Measurements from ENCODE around the gene TMEM151B.

- TF ChIP-seq EP300 (IDR thresholded peaks at IDR 0.05; ENCODE audit: borderline replicate concordance) (no peak), RAD21 (IDR thresholded peaks at IDR 0.05; ENCODE audit: low read depth) (no peak), TAF1 (IDR thresholded peaks at IDR 0.05; ENCODE audit: low read depth) (no peak), TCF12 (IDR thresholded peaks at IDR 0.05; ENCODE audit: low read depth) (no peak), REST (IDR thresholded peaks at IDR 0.05; ENCODE audit: low read depth) (no peak), CREB1 (IDR thresholded peaks at IDR 0.05; ENCODE audit: low read depth) (no peak), TEAD4 (IDR thresholded peaks at IDR 0.05) (no peak)
Observed at GRCh38 chr6:44229376-44230033, 40.7 kb upstream of the TMEM151B start.
